ENCODE measurements around the gene CAMTA1. TPM values are rescaled to one million over a fixed set of nuclear protein-coding genes. Genes with fewer than 3 reads are reported as not detected.

The CAMTA1 gene
- total and polyA plus RNA-seq, 9 of the 15 experiments (the other 6 are each of a cell fraction or from before 2014, with no cell fraction given) = 43.9 to 161 (median 65.9) TPM

GRCh38 chr1:7104339-7104738 is 319.1 kb downstream of the CAMTA1 start:
- Histone ChIP-seq H2AFZ (ENCODE audit: low read depth, low read length) (no peak overlapping the region), H3K27ac (ENCODE audit: extremely low read depth, low read depth, low read length) (no peak overlapping the region), H3K9ac (ENCODE audit: insufficient read depth in 1 of 2, low read depth in 2 of 2, low read length in 2 of 2) (no peak overlapping the region), H3K4me1 (replicated peaks in 1 of 2; ENCODE audit: control insufficient read depth in 2 of 2, insufficient read depth in 2 of 2, low read length in 2 of 2) (no peaks in the 10 kb centered on the region), H3K4me3 (no peak overlapping the region), H3K79me2 (ENCODE audit: control insufficient read depth, insufficient read depth, low read length) (no peaks in the 10 kb centered on the region), H4K20me1 (replicated peaks; ENCODE audit: control insufficient read depth, insufficient read depth, low read length) (peaks cover 5% of the 10 kb centered on the region), H3K9me3 (replicated peaks; ENCODE audit: control insufficient read depth, insufficient read depth, low read depth, low read length) (peaks cover 12% of the 10 kb centered on the region), H3K36me3 (ENCODE audit: control insufficient read depth, insufficient read depth, low read length) (no peaks in the 10 kb centered on the region; the same call in 2 of the 3 replicates), H3K4me2 (ENCODE audit: insufficient read depth, low read length) (no peak overlapping the region), H3K27me3 (ENCODE audit: control insufficient read depth in 2 of 2, insufficient read depth in 2 of 2, low read length in 2 of 2) (peaks cover 0 to 35% of the 10 kb centered on the region in 2 experiments; a peak in 2 of 5 replicates), H3K9me1 (ENCODE audit: control insufficient read depth, insufficient read depth, low read length) (no peaks in the 10 kb centered on the region)
- ChIA-PET CTCF (ENCODE audit: low intra/inter-chr PET ratio) (no interaction called here), POLR2A (no interaction called here)
- TF ChIP-seq ZNF23 (CRISPR knock-in tag; IDR thresholded peaks at IDR 0.05) (no peak), ETV1 (tag; conservative IDR thresholded peaks at IDR 0.05; ENCODE audit: low read depth) (no peak), KLF10 (CRISPR knock-in tag; IDR thresholded peaks at IDR 0.05) (no peak), IFI16 (CRISPR knock-in tag; IDR thresholded peaks at IDR 0.05) (no peak), RBM14 (IDR thresholded peaks at IDR 0.05; ENCODE audit: borderline replicate concordance, insufficient read depth, low read depth, low read length) (no peak), SMARCA5 (IDR thresholded peaks at IDR 0.05) (no peak), HNRNPH1 (optimal IDR thresholded peaks at IDR 0.05; ENCODE audit: low read depth, low read length) (no peak), BHLHE40 (IDR thresholded peaks at IDR 0.05; ENCODE audit: low read length) (no peak), ZBTB43 (CRISPR knock-in tag; IDR thresholded peaks at IDR 0.05) (no peak), ARID3B (CRISPR knock-in tag; IDR thresholded peaks at IDR 0.05; ENCODE audit: borderline replicate concordance) (no peak), KHSRP (IDR thresholded peaks at IDR 0.05) (no peak)
- TF ChIP-seq, protein P1, sequence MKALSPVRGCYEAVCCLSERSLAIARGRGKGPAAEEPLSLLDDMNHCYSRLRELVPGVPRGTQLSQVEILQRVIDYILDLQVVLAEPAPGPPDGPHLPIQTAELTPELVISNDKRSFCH (CRISPR knock-in tag; IDR thresholded peaks at IDR 0.05) = no peak
- TF ChIP-seq, protein P1 (tag; IDR thresholded peaks at IDR 0.05) = no peak
- DNase-seq (ENCODE audit: extremely low read depth in 1 of 4, low spot score in 3 of 4) (no peak), ATAC-seq (no peak), FAIRE-seq (peak; percentile 40)
- BruUV-seq (replicated peaks) = no TSS peak
- in situ Hi-C loops (cut with MboI) (no loop called here), intact Hi-C loops (cut with micrococcal nuclease) (no loop called here)
- WGBS (ENCODE audit: insufficient coverage, low coverage, missing lambda C conversion rate) = 40% methylated on average over 2 of the region's 2 CpGs
